Glomerular endothelial cell (primary cell): ENCODE data around the gene ATR. TPM values are rescaled to one million over a fixed set of nuclear protein-coding genes. Genes with fewer than 3 reads are reported as not detected.

ENCODE experiments used
- total RNA-seq: library from RNA; depleted of rRNA; stranded (reverse); fragments of >200 nt; gene quantifications from 2 replicates; pipeline ENCODE4 v1.2.3, GENCODE V29; 2015

ATR gene
- total RNA-seq, 1 donor from 2014 or later = 19.5 TPM

Other genes with a start within 250 kb of the ATR start
- 30.9 and 47.5 TPM in 2 replicates for gene XRN1, start 130.7 kb downstream of the ATR start, total RNA-seq
- gene PLS1, start 17.7 kb upstream of the ATR start, total RNA-seq = 0.82 and 2.9 TPM in 2 replicates
- 10.7 and 14.1 TPM in 2 replicates for gene TRPC1, start 145.3 kb upstream of the ATR start, total RNA-seq